HG03378 (cell line): Measurements from ENCODE around the gene CLCF1.

Experiments used
- ATAC-seq: cut with Tn5 transposase; IDR thresholded peaks from one replicate; pipeline ENCODE4 v1.9.1; 2021; ENCODE audit warnings: mild to moderate bottlenecking, moderate library complexity; ENCODE audit not compliant: unreplicated experiment

The CLCF1 gene

DNA sequence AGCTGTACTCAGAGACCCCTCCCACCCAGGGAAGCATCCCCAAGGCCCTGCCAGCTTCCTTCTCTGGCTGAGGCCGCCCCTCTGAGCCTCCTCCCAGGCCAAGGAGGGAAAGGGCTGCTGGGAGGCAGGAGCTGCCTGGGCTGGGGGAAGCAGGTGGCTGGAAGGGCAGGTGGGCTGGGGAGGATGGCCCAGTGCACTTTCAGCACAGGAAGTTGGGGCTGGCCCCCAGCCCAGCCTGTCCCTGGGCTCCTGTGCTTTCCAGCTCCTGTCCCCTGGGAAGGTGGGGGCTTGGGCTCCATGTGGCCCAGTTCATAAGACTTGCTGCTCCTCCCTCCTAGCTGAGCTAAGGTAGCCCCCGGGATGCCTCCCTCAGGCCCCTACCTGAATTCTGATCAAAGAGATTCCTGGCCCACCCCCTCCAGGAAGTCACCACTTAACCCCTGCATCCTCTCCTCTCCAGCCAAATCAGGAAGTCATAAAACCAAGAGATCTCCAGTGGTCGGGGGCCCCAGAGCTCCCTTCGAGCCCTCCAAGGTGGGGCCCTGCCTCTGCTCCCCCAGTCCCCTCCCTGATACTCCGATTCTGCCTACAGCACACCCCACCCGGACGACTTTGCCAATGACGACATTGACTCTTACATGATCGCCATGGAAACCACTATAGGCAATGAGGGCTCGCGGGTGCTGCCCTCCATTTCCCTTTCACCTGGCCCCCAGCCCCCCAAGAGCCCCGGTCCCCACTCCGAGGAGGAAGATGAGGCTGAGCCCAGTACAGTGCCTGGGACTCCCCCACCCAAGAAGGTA is 23.4 kb upstream of the CLCF1 start:
- ATAC-seq: no peak

DNA sequence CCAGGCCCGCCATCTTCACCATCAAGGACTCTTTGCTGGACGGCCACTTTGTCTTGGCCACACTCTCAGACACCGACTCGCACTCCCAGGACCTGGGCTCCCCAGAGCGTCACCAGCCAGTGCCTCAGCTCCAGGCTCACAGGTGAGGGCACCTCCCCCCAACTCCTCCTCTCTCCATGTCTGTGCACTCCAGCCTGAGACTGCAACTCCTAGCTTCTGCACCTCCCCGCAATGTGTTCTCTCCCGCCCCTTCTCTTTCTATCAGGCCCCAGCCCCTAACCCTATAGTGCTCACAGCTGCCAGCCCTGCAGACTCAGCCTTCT is 22.8 kb upstream of the CLCF1 start:
- no peak for ATAC-seq

DNA sequence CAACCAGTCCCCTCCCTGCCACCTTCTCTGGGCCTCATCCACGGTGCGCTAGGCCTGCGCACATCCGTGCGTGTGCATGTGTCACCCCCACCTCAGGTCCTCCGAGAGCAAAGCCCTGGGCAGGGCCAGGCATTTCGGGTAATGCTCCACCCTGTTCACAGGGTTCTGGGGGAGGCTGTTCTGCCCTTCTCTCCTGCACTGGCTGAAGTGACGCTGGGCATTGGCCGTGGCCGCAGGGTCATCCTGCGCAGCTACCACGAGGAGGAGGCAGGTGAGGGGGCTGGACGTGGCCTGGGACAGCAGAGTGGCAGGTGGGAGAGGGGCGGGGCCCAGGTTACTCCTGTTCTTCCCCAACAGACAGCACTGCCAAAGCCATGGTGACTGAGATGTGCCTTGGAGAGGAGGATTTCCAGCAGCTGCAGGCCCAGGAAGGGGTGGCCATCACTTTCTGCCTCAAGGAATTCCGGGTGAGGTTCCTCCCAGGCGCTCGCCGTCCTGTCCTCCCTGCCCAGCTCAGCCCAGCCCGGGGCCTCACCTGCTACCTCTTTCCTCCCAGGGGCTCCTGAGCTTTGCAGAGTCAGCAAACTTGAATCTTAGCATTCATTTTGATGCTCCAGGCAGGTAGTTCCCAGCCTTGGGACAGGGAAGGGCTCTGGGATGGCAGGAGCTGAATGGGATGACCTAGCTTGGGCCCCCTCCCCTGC is 22.3 kb upstream of the CLCF1 start:
- ATAC-seq: no peak

DNA sequence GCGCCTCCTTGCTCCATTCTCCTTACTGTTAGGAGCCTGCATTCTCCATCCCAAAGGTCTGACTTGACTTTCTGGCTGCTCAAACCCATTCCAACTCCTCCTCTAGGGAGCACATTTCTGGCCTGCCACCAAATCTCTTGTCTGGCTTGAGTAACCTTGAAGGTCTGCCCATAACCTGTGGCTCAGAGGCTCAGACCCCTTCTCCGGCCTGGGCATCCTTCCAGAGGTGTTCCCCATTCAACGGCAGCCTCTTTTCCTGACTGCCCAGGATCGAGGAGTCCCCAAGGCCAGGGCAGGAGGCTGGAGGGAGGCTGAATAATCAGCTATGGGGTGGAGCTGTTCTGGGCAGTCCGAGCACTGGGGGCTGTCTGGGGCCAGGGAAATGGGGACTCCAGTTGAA is 20.6 kb upstream of the CLCF1 start:
- ATAC-seq: no peak

DNA sequence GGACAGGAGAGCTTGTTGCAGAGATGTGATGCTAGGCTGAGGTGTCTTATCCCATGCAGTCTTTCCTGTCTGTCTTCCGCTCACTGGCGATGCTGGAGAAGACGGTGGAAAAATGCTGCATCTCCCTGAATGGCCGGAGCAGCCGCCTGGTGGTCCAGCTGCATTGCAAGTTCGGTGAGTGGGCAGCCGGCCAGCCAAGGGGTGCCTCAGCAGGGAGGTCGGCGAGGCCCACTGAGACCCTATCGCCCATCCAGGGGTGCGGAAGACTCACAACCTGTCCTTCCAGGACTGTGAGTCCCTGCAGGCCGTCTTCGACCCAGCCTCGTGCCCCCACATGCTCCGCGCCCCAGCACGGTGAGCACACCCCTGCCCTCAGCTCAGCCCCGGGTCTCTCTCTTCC is 20.0 kb upstream of the CLCF1 start:
- ATAC-seq: no peak

DNA sequence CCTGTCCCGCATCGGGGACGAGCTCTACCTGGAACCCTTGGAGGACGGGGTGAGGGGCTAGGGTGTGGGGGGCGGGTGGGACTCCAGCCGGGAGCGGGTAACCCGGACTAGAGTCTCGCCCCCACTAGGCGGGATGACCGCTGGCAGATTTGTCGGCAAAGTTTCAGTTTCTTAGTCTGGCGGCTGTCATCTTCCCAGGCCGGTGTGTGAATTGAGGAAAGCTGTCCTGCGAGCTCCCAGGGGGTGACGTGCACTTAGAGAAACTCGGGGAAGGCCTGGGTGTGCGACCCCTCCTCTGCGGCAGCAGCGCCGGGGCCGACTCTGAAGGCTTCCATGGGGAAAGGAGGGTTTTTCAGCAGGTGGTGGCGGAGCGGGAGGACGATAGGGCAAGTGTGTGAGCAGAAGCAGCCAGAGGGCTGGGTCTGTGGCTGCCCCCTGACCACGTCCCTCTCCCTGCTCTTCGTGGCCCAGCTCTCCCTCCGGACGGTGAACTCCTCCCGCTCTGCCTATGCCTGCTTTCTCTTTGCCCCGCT is 18.9 kb upstream of the CLCF1 start:
- no peak for ATAC-seq

DNA sequence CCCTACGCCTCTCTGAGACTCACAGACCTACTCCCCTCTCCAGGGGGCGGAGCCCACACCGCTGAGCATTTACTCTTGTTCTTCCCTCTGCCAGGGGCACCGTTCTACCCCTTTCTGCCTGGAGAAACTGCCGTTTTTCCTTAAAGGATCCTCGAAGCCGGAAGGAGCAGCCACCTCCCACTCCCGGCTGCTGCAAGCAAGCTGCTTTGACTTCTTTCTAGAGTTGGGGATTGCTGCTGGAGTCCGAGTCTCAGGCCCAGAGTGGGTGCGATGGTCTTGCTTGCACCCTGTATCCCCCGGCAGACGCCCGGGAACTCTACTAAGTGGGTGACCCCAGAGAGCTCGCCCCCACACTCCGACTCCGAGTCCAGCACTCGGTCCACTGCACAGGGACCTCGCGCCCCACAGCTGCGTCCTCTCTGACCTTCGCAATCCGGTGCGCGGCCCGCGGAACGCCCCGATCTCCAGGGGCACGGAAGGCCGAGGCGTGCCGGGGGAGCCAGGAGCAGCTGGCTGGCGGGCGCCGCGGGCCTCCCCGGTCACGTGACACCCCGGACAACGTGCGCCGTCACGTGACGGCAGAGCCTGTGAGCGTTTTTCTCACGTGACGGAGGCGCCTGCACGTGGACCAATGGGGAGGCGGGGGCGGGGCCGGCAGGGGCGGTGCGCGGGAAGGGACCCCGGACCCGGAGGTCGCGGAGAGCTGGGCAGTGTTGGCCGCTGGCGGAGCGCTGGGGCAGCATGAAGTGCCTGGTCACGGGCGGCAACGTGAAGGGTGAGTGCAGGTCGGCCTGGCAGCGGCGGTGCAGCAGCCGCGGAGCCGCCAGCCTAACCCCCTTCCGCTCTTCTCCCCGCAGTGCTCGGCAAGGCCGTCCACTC is 18.1 kb upstream of the CLCF1 start, which contains the start of gene RAD9A:
Gene RAD9A (plus strand): TSS at position 683 of the 879 bp plus-strand sequence. CDS start 59 bp downstream, at position 742.
- ATAC-seq: no peak

DNA sequence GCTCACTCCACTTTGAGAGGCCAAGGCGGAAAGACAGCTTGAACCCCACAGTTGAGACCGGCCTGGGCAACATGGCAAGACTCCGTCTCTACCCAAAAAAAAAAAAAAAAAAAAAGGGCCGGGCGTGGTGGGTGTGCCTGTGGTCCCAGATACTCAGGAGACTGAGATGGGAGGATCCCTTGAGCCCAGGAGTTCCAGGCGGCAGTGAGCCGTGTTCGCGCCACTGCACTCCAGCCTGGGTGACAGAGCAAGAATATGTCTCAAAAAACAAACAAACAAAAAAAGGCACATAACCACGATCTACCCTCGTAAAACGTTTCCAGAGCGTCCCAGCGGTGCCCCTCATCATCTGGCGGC is 17.5 kb upstream of the CLCF1 start:
- no peak for ATAC-seq

DNA sequence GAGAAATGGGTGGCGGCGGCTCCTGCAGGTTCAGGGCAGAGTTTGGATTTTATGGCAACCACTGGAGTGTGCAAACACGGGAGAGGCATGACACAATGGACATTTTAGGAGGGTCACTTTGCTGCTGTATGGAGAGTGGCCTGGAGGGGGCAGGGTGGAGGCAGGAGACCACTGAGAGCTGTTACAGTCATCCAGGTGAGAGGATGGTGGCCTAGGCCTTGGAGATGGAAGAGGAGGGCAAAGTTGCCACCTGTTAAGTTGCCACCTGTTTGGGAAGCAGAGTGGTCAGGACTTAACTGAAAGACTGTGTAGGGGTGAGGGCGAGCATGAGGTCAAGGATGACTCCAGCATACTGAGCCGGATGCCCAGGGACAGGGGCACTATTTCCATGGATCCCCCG is 16.1 kb upstream of the CLCF1 start:
- ATAC-seq: no peak

DNA sequence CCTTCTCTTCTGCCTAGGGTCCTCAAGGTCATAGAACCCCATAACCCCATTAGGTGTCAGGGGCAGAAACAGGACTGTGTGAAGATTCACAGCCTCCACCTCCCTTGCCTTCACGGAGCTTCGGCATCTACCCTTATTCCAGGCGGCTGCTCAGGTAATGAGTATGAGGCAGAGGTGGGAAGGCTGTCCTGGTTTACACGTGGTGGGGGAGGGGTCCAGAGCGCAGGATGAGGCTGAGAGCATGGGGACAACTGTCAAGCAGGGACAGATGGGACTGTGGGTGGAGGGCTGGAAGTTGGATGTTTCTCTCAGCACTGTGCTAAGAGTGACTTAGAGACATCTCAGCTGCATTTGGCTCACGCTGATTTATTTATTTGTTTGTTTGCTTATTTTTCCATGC is 14.1 kb upstream of the CLCF1 start:
- no peak for ATAC-seq

DNA sequence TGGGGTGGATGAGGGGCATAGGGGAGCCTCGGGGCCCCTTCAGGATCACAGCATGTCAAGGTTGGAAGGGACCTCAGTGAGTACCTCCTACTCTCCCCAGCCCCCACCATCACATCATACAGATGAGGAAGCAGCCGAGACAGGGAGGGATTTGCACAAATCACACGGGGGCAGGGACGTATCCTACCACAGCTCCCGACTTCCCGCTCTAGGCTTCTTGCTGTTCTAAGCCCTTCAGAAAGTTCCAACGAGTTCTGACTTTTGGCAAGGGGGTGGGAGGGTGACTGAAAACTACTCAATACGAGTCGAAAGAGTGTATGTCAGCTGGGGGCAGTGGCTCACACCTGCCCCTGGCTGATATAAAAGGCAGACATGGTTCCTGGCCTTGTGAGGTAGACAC is 13.7 kb upstream of the CLCF1 start:
- no peak for ATAC-seq

DNA sequence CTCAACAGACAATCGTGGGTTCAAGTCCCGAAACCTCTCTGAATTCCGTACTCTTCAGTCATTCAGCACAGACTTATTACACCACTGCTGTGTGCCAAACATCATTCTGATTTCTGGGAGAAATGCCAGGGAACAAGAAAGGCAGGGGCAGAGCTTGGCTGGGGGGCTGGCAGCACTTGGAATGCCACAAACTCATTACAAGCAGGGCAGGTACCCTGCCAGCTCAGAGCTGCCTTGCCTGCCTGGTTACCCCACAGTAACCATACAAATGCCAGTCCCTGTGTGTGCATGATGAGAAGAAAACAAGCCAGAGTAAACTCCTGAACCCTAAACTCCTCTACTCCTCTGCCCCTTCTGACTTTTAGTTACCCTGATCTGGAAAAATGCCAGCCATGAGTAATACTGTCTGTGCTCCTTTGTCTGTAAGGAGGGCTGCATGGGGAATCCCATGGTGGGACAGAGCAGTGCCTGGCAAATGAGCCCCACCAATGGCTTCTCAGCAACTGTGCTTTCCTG is 11.5 kb upstream of the CLCF1 start:
- ATAC-seq: no peak

DNA sequence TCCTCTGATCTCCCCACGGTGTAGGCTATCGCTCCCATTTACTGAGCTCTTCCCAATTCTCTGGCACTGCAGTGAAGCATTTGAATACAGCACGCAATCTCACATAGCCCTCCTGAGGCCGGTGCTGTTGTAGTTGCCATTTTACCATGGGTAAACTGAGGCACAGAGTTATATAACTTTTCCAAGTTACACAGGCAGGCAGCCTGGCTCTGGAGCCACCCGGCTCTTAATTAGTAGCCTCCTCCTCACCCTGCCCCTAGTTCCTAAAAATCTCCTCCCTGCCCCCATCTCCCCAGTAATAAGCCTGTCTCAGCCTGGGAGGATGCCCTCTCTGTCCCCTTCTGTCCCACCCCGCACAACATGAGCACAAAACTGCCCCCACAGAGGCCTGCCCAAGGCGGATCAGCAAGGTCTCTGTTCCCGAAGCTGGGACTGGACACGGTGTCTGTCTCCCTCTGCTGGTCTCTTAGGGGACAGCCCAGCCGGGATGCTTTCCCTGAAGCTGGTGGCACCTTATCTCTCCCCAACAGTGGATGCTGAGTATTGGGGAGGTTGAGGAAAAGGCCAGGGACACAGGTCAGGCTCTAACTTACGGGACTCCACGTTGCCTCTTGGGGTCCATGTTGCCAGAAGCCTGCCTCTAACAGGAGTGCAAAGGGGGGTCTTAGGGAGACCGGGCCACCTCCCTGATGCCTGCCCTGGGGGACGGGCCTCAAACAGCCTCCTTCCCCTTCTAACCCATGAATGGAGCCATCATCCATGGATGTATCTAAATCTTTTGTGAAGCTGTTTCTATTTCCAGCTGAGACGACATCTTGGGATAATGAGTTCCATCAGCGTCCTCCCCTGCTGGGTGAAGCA is 9.1 kb upstream of the CLCF1 start:
- no peak for ATAC-seq

DNA sequence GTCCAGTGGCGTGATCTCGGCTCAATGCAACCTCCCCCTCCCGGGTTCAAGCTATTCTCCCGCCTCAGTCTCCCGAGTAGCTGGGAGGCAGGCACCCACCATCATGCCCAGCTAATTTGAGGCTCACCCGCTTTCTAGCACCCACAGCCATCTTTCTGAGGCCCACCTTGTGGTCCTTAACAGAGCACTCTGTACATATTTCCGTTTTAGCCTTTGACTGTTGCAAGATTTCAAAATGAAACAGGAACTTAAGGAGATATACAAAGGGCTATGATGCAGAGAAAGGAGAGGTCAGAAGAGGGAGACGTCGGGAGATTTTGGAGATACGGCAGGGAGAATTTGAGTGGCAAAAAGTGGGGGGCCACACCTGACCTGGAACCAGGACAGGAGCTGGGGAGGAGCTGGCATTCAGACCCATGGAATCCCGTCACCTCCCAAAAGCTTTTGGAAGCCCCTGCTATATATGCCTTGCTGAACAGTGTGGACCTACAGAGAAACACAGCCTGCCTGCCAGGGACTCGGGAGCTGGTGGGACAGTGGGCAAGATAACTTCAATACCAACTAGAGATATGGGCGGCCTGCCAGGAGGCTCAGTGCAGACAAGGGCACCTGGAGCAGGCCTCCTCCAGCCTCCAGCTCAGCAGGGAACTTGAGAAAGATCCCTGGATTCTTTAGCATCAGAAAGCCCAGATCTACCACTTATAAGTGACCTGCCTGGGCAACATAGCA is 8.0 kb upstream of the CLCF1 start:
- no peak for ATAC-seq

DNA sequence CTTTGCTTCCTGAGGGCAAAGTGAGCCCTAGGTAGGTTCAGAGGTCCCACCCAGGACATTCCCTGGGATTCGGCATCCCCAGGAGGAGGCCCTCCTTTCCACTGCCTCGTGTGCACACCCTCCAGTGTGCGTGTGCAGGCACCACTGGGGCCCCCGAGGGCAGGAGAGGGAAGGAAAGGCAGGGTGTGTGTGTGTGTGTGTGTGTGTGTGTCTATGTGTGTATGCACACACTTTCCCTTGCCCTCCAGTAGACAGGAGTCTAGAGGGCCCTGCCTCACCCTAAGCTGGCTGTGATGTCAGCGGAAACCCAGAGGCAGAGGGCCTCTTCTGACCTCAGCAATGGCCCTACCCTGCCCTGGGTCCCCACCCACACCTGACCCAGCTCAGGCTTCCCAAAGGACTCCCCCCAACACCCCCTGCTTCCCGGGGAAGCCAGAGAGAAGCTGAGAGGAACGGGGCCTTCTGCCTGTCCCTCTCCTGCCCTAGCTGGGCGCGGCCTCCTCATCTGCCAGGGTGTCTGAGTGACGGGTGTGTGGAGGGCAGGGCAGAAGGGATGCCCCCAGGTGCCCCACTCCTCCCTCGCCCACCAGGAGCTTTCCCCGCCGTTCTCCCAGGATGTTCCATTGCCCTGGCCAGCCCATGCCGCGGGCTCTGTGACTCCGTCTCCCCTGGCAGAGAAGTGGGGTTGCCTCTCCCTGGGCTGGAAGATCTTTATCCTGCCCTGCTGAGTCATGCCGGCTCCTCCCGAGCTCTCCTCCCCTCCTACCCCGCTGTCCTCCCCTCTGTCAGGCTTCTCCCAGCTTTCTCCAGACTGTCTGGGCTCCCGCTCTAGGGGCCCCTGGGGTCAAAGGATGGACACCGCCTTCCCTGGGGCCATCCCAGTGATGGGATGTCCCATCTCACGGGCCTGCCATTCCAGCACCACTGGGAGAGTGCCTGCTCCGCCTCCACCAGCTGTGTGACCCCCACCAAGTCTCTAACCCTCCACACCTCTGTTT is 6.0 kb upstream of the CLCF1 start:
- no peak for ATAC-seq

DNA sequence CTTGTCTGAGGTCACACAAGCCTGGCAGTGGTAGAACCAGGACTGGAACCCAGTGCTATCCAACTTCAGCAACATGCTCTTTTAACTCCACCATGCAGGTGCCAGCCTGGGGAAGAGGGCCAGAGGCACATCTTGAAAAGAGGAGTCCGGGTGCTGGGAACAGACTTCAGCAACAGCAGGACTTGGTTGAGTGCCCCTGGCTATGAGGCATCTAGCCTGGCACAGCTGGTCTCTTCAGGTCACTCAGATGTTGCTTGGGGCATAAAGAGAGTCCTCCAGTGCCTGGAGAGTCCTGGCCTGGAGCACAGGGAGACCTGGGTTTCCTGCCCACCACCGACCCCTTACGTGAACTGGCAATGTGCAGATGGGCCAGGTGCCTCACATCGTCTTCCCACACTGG is 5.1 kb upstream of the CLCF1 start:
- no peak for ATAC-seq

DNA sequence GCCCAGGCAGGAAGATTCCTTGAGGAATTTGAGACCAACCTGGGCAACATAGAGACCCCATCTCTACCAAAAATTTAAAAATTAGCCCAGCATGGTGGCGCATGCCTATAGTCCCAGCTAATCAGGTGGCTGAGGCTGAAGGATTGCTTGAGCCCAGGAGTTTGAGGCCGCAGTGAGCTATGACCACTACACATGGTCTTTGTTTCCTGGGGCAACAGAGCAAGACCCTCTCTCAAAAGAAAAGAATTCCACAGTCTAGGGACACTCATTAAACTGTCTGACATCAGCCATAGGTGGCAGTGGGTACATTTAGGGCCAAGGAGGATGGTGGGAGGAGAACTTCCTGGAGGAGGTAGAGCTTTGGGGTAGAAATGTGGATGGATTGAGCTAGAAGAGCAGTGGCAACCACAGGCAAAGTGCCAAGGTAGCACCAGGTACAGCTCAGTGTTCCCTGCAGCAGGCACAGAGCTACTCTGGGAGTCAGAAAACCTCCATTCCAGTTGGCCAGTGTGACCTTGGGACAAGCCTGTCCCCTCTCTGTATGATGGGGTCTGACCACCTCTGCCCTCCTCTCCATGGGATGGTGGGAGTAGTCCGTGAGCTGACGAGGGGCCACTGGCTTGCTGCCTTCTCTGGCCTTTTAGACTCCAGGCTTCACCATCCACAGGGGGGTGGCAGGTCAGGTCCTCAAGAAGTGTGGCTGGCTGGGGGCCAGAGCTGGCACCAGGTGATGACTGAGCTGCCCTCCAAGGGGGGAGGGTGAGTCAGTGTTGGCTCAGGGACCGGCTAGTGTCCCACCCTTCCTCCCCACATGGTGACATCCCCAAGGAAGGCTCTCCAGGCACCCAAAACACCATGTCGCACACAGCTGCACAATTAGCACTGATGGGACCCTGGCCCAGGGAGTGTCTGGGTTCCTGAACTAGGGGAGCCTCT is 3.7 kb upstream of the CLCF1 start:
- ATAC-seq: no peak
